Esophagus muscularis mucosa (tissue), 4 donors: ENCODE results near the gene TFAP2E. TPM values are rescaled to one million over a fixed set of nuclear protein-coding genes. Genes with fewer than 3 reads are reported as not detected.

Source experiments
- DNase-seq: peaks from one replicate; pipeline ENCODE4 v3.0.0-alpha.2; 2017; ENCODE audit errors: extremely low spot score
- H3K27ac ChIP-seq, 4 donors: fragments of 200-600 bp; sonication (generic); replicated peaks in 1 of 4; 1 replicate in 3 of 4; 2 replicates in 1 of 4; pipeline ENCODE4 v1.5.1; 2016 to 2019; ENCODE audit warnings: mild to moderate bottlenecking in 1 of 4
- H3K27me3 ChIP-seq, 4 donors: fragments of 200-600 bp; sonication (generic); one replicate each; pipeline versions ENCODE4 v1.5.1 to v1.6.0; 2016 to 2019
- H3K36me3 ChIP-seq, 4 donors: fragments of 200-600 bp; sonication (generic); one replicate each; pipeline ENCODE4 v1.5.1; 2016 to 2019
- H3K4me1 ChIP-seq, 4 donors: fragments of 200-600 bp; sonication (generic); one replicate each; pipeline ENCODE4 v1.5.1; 2016 to 2019
- H3K4me3 ChIP-seq, 4 donors: fragments of 200-600 bp; sonication (generic); 1 replicate in 2 of 4; 2 replicates in 2 of 4; pipeline ENCODE4 v1.5.1; 2016 to 2019; ENCODE audit warnings: mild to moderate bottlenecking in 4 of 4, moderate library complexity in 1 of 4
- H3K9me3 ChIP-seq, 4 donors: fragments of 200-600 bp; sonication (generic); 1 replicate in 3 of 4; 2 replicates in 1 of 4; pipeline ENCODE4 v1.5.1; 2016 to 2019
- CTCF ChIP-seq, 3 experiments: fragments of 200-600 bp in 2 of 3; fragments of 450-650 bp in 1 of 3; sonication (generic) in 2 of 3; IDR thresholded peaks; one replicate each; pipeline ENCODE4 v1.5.1; 2017 to 2019; ENCODE audit warnings: antibody characterized with exemption in 3 of 3, mild to moderate bottlenecking in 2 of 3, moderate library complexity in 1 of 3
- EP300 ChIP-seq: sonication (generic); formaldehyde crosslinking; IDR thresholded peaks from one replicate; pipeline ENCODE4 v1.6.1; 2017; ENCODE audit warnings: antibody characterized with exemption
- POLR2A ChIP-seq: fragments of 450-650 bp; IDR thresholded peaks from one replicate; pipeline ENCODE4 v1.6.1; 2017; ENCODE audit warnings: antibody characterized with exemption, moderate library complexity, mild to moderate bottlenecking, low read depth
- POLR2AphosphoS5 ChIP-seq, 2 donors: sonication (generic); formaldehyde crosslinking; IDR thresholded peaks; one replicate each; pipeline ENCODE4 v1.6.1; 2017; ENCODE audit warnings: antibody characterized with exemption in 2 of 2
- WGBS: methylation state at CpG from one replicate; pipeline ENCODE4 v1.1.5; 2018; 5-methylcytosine and 5-hydroxymethylcytosine counted together
- intact Hi-C: fragments of 100-400 bp; cut with DNase I; formaldehyde crosslinking; loops from one replicate; pipeline ENCODE4 v1.15.1; 2023
- total RNA-seq, 4 donors: library from RNA; depleted of rRNA; stranded (reverse); fragments of >200 nt; gene quantifications; one replicate each; pipeline versions ENCODE4 v1.1.0 to v1.2.1, GENCODE V29; 2016

TFAP2E gene
- total RNA-seq, 4 donors from 2014 or later: 0.33 to 0.71 (median 0.63) TPM; not detected in 1

- H3K9me3 ChIP-seq: no peaks in the 10 kb centered on the region
- H3K27me3 ChIP-seq: peaks cover 0 to 18% (median 0%) of the 10 kb centered on the region in 4 donors
- intact Hi-C loops: loop anchor here (5.0 kb wide), 2 partner anchors 76 to 79 kb away; partner anchors contain the start of gene C1orf216
- peak within 1 kb of the TSS; percentile 89 to 95 (median 92) for H3K27ac ChIP-seq
- no peaks in the 10 kb centered on the region for H3K36me3 ChIP-seq
- under 1% methylated on average over 26 of the region's 43 CpGs for WGBS
- DNase-seq: peak; percentile 99
- peak; percentile 94 to 96 for TF ChIP-seq POLR2AphosphoS5 (IDR thresholded peaks at IDR 0.05)
- TF ChIP-seq EP300: no peak
- TF ChIP-seq POLR2A: peak; percentile 50
- TF ChIP-seq CTCF (IDR thresholded peaks at IDR 0.05): no peak
- peaks cover 29 to 50% (median 47%) of the 10 kb centered on the region in 4 donors for H3K4me1 ChIP-seq
- peak within 1 kb of the TSS; percentile 83 to 92 (median 86) for H3K4me3 ChIP-seq
Observed at GRCh38 chr1:35641233-35641866, 68.2 kb downstream of the TFAP2E start, which contains the start of gene PSMB2. Gene PSMB2 (minus strand): TSS chr1:35641526. CDS start chr1:35641432, 94 bp downstream.

GRCh38 chr1:35642471-35642955 lies 69.4 kb downstream of the TFAP2E start:
- peaks cover 21 to 38% (median 36%) of the 10 kb centered on the region in 4 donors for H3K4me1 ChIP-seq
- H3K27ac ChIP-seq: peak overlapping the region; percentile 89 to 95 (median 92)
- intact Hi-C loops: loop anchor here (5.0 kb wide), 2 partner anchors 75 to 80 kb away; partner anchors contain the start of gene C1orf216

GRCh38 chr1:35644204-35644603 lies 71.1 kb downstream of the TFAP2E start:
- H3K27ac ChIP-seq: no peak overlapping the region
- H3K9me3 ChIP-seq: no peaks in the 10 kb centered on the region
- TF ChIP-seq POLR2AphosphoS5 (IDR thresholded peaks at IDR 0.05) (no peak), EP300 (no peak), CTCF (IDR thresholded peaks at IDR 0.05) (no peak), POLR2A (no peak)
- peaks cover 13 to 21% (median 19%) of the 10 kb centered on the region in 4 donors for H3K4me1 ChIP-seq
- intact Hi-C loops: loop anchor here (5.0 kb wide), 2 partner anchors 73 to 82 kb away; partner anchors contain the start of gene C1orf216
- no peak overlapping the region for H3K4me3 ChIP-seq
- no peak for DNase-seq
- no peaks in the 10 kb centered on the region for H3K36me3 ChIP-seq
- 48% methylated on average over 2 of the region's 2 CpGs for WGBS
- H3K27me3 ChIP-seq: peaks cover 0 to 22% (median 0%) of the 10 kb centered on the region in 4 donors

More at GRCh38 chr1:35642471-35642955, 69.4 kb downstream of the TFAP2E start:
- 43% methylated on average over 14 of the region's 14 CpGs for WGBS
- no peak for DNase-seq
- no peak for TF ChIP-seq POLR2AphosphoS5 (IDR thresholded peaks at IDR 0.05)
- TF ChIP-seq EP300: no peak
- no peak for TF ChIP-seq POLR2A
- TF ChIP-seq CTCF (IDR thresholded peaks at IDR 0.05): no peak
- Histone ChIP-seq H3K9me3 (no peaks in the 10 kb centered on the region), H3K4me3 (peak overlapping the region; percentile 83 to 92 (median 86)), H3K27me3 (peaks cover 0 to 22% (median 0%) of the 10 kb centered on the region in 4 donors), H3K36me3 (no peaks in the 10 kb centered on the region)

Other genes starting within 250 kb of the TFAP2E start
- gene KIAA0319L, start 15.9 kb upstream of the TFAP2E start, total RNA-seq: 10 to 100 TPM; 28.5 to 35.7 (median 32.7) TPM
- gene NCDN, start 15.5 kb upstream of the TFAP2E start, total RNA-seq: 10 to 100 TPM; 22.4 to 40.4 (median 29.2) TPM
- gene PSMB2, start 68.2 kb downstream of the TFAP2E start, total RNA-seq: 10 to 100 TPM; 30.3 to 40.5 (median 32.4) TPM
- 10 to 100 TPM; 20.5 to 33.2 (median 28.2) TPM for gene C1orf216, start 145.6 kb downstream of the TFAP2E start, total RNA-seq
- gene CLSPN, start 196.7 kb downstream of the TFAP2E start, total RNA-seq: under 1 TPM in 3 of 4 donors, not detected in 1; under 0.01 to 0.40 (median 0.17) TPM
- 10 to 100 TPM; 25.2 to 42.7 (median 33.0) TPM for gene AGO4, start 234.7 kb downstream of the TFAP2E start, total RNA-seq